Astrocyte (in vitro differentiated cells and primary cell): ENCODE measurements around the gene SH3RF1. TPM values are rescaled to one million over a fixed set of nuclear protein-coding genes. Genes with fewer than 3 reads are reported as not detected.

Source experiments
- DNase-seq: peaks from one replicate; pipeline ENCODE4 v3.0.0-alpha.2; 2010; ENCODE audit warnings: low read depth
- FAIRE-seq: peaks from 2 replicates; lab custom pipeline; 2011; peaks lifted over from hg19 to GRCh38; lab: Jason Lieb, UNC
- H2AFZ ChIP-seq: 2 replicates; pipeline ENCODE4 v1.6.0; 2012; ENCODE audit warnings: low read depth, low read length, inconsistent platforms
- H3K27ac ChIP-seq: 2 replicates; pipeline ENCODE4 v1.5.1; 2011; ENCODE audit warnings: low read depth, low read length, inconsistent platforms
- H3K27me3 ChIP-seq: 2 replicates; pipeline ENCODE4 v1.6.0; 2011; ENCODE audit warnings: low read length, inconsistent platforms; ENCODE audit not compliant: insufficient read depth
- H3K36me3 ChIP-seq: 2 replicates; pipeline ENCODE4 v1.5.1; 2011; ENCODE audit warnings: low read length, inconsistent platforms; ENCODE audit not compliant: insufficient read depth
- H3K4me1 ChIP-seq: 2 replicates; pipeline ENCODE4 v1.5.1; 2011; ENCODE audit warnings: low read length, inconsistent platforms; ENCODE audit not compliant: insufficient read depth
- H3K4me2 ChIP-seq: 2 replicates; pipeline ENCODE4 v1.6.0; 2012; ENCODE audit warnings: low read length, inconsistent platforms
- H3K4me3 ChIP-seq: 2 replicates; pipeline ENCODE4 v1.5.1; 2011; ENCODE audit warnings: low read depth, mild to moderate bottlenecking, low read length, inconsistent platforms; ENCODE audit not compliant: insufficient read depth
- H3K79me2 ChIP-seq: 2 replicates; pipeline ENCODE4 v1.6.0; 2012; ENCODE audit warnings: mild to moderate bottlenecking, low read length, inconsistent platforms; ENCODE audit not compliant: insufficient read depth
- H3K9ac ChIP-seq: 2 replicates; pipeline ENCODE4 v1.6.0; 2012; ENCODE audit warnings: mild to moderate bottlenecking, low read length, inconsistent platforms
- H3K9me3 ChIP-seq: 2 replicates; pipeline ENCODE4 v1.5.1; 2012; ENCODE audit warnings: low read depth, mild to moderate bottlenecking, low read length, inconsistent platforms; ENCODE audit not compliant: insufficient read depth
- H4K20me1 ChIP-seq: 2 replicates; pipeline ENCODE4 v1.6.0; 2012; ENCODE audit warnings: low read length, inconsistent platforms; ENCODE audit not compliant: insufficient read depth
- H3K27ac Mint-ChIP-seq: one replicate; pipeline ENCODE4 v1.8.0; 2021; ENCODE audit warnings: mild to moderate bottlenecking, mixed read lengths; ENCODE audit not compliant: unreplicated experiment
- H3K27me3 Mint-ChIP-seq: one replicate; pipeline ENCODE4 v1.8.0; 2021; ENCODE audit warnings: low read depth, mixed read lengths; ENCODE audit not compliant: unreplicated experiment
- H3K36me3 Mint-ChIP-seq: one replicate; pipeline ENCODE4 v1.8.0; 2021; ENCODE audit warnings: low read depth, mixed read lengths; ENCODE audit not compliant: unreplicated experiment
- H3K4me1 Mint-ChIP-seq: one replicate; pipeline ENCODE4 v1.8.0; 2021; ENCODE audit warnings: low read depth, mixed read lengths; ENCODE audit not compliant: unreplicated experiment
- H3K4me3 Mint-ChIP-seq: one replicate; pipeline ENCODE4 v1.8.0; 2021; ENCODE audit warnings: mild to moderate bottlenecking, moderate library complexity, mixed read lengths; ENCODE audit not compliant: unreplicated experiment
- H3K9me3 Mint-ChIP-seq: one replicate; pipeline ENCODE4 v1.8.0; 2021; ENCODE audit warnings: mild to moderate bottlenecking, mixed read lengths; ENCODE audit not compliant: unreplicated experiment
- EZH2 ChIP-seq: IDR thresholded peaks from 2 replicates; pipeline ENCODE4 v1.6.1; 2012; ENCODE audit warnings: mild to moderate bottlenecking, low read length, inconsistent platforms; ENCODE audit not compliant: insufficient read depth
- total RNA-seq: library from RNA; stranded (reverse); gene quantifications from 2 replicates; pipeline ENCODE4 v1.2.1, GENCODE V29; 2021
- TF ChIP-seq, protein P1 (sequence below): IDR thresholded peaks from 2 replicates; pipeline ENCODE4 v1.5.1; 2011; ENCODE audit warnings: low read depth, mild to moderate bottlenecking, inconsistent platforms, low read length, moderate library complexity; ENCODE audit not compliant: insufficient read depth

The SH3RF1 gene
- total RNA-seq, 1 donor from 2014 or later: 25.9 TPM

DNA sequence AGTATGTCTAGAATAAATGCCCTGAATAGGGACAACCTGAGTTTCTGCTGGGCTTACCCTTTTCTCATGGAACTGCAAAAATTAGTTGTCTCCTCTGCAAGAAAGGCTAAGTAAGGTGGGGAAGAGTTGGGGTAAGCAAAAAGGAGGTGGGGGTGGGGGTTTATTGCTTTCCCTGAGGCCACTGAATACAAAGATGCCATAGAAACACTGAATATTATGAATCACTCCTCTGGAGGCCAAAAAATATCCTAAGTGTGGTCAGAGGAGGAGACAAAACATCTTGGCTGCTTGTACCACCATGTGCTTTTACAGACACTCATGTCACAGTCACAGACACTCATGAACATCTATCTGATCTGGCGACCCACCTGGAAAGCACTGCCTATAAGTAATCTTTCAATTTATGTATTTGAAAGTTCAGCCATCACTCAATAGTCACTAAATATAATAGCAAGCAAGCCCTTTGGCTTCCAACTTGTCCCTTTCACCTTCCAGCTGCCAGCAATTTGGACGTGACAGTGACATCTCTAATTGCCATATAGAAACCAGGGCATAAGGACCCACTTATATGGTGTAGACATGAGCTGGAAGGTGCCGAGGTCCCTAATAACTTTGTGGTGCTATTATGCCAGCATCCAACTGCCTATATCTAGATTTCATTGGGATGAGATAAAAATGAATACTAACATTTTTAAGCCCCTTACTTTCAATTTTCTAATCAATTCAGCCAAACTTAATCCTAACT, 138.0 kb downstream of the SH3RF1 start:
- H3K4me1 ChIP-seq: no peaks in the 10 kb centered on the region
- H3K27ac Mint-ChIP-seq: no peak overlapping the region
- DNase-seq (no peak), FAIRE-seq (no peak)
- H3K27ac ChIP-seq: no peak overlapping the region
- H3K36me3 Mint-ChIP-seq: peaks cover 27% of the 10 kb centered on the region
- H3K4me3 ChIP-seq: no peak overlapping the region
- no peaks in the 10 kb centered on the region for H3K9me3 Mint-ChIP-seq
- no peak for TF ChIP-seq EZH2
- TF ChIP-seq, protein P1, sequence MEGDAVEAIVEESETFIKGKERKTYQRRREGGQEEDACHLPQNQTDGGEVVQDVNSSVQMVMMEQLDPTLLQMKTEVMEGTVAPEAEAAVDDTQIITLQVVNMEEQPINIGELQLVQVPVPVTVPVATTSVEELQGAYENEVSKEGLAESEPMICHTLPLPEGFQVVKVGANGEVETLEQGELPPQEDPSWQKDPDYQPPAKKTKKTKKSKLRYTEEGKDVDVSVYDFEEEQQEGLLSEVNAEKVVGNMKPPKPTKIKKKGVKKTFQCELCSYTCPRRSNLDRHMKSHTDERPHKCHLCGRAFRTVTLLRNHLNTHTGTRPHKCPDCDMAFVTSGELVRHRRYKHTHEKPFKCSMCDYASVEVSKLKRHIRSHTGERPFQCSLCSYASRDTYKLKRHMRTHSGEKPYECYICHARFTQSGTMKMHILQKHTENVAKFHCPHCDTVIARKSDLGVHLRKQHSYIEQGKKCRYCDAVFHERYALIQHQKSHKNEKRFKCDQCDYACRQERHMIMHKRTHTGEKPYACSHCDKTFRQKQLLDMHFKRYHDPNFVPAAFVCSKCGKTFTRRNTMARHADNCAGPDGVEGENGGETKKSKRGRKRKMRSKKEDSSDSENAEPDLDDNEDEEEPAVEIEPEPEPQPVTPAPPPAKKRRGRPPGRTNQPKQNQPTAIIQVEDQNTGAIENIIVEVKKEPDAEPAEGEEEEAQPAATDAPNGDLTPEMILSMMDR: no peak
- no peak overlapping the region for H3K4me3 Mint-ChIP-seq
- H2AFZ ChIP-seq: no peak overlapping the region
- no peaks in the 10 kb centered on the region for H3K27me3 ChIP-seq
- peaks cover 63% of the 10 kb centered on the region for H3K36me3 ChIP-seq
- H3K9ac ChIP-seq: no peak overlapping the region
- peaks cover 5% of the 10 kb centered on the region for H3K79me2 ChIP-seq
- peaks cover 7% of the 10 kb centered on the region for H3K4me1 Mint-ChIP-seq
- no peak overlapping the region for H3K4me2 ChIP-seq
- no peaks in the 10 kb centered on the region for H3K9me3 ChIP-seq
- no peaks in the 10 kb centered on the region for H3K27me3 Mint-ChIP-seq
- H4K20me1 ChIP-seq: peaks cover 6% of the 10 kb centered on the region

DNA sequence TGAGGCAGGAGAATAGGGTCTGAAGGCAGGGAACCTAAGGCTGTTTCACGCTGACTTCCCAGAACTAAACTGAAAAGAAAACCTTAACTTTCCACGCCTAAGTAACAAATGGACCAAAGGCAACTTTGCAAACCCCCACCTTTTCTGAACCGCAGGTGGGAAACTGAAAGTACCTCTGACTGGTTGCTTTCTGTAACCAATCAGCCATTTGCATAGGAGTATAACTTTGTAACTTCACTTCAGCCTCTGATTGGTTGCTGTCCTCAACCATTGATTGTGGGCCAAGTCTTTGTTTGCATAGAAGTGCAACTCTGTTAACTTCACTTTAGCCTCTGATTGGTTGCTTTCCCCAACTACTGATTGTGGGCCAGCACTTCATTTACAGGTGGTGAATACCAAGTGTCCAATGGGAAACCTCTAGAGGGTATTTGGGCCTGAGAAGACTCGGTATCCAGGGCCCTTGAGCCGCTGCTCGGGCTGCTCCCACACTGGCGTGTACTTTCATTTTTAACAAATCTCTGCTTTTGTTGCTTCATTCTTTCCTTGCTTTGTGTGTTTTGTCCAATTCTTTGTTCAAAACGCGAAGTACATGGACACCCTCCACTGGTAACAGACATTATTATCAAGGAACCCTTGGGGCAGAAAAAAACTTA, 139.1 kb downstream of the SH3RF1 start:
- H3K27ac Mint-ChIP-seq: no peak overlapping the region
- H3K4me1 Mint-ChIP-seq: peaks cover 7% of the 10 kb centered on the region
- peaks cover 27% of the 10 kb centered on the region for H3K36me3 Mint-ChIP-seq
- Histone ChIP-seq H3K27me3 (no peaks in the 10 kb centered on the region), H3K4me3 (no peak overlapping the region), H4K20me1 (peaks cover 6% of the 10 kb centered on the region), H3K79me2 (peaks cover 4% of the 10 kb centered on the region), H3K4me1 (no peaks in the 10 kb centered on the region), H3K9ac (no peak overlapping the region), H3K27ac (no peak overlapping the region), H2AFZ (no peak overlapping the region), H3K36me3 (peaks cover 74% of the 10 kb centered on the region), H3K4me2 (no peak overlapping the region), H3K9me3 (no peaks in the 10 kb centered on the region)
- H3K9me3 Mint-ChIP-seq: no peaks in the 10 kb centered on the region
- FAIRE-seq (no peak), DNase-seq (no peak)
- H3K4me3 Mint-ChIP-seq: no peak overlapping the region
- TF ChIP-seq EZH2: no peak
- TF ChIP-seq, protein P1: no peak
- H3K27me3 Mint-ChIP-seq: no peaks in the 10 kb centered on the region

DNA sequence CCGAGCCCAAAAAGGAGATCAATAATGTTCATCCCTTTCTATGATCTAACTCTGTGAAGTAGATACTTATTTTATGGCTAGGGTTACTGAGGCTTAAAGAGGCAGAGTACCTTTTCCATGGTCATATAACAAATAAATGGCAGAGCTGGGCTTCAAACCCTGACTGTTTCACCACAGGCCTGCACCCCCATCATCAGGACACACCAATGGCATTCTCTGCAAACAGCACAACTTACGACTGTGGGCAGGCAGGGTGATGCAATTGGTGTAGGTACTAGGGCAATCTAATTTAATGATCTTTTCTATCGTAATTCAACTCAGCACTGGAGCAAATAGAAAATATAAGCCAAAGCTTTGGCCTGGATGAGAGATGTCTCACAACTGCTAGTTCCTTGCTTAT, 141.9 kb downstream of the SH3RF1 start:
- no peaks in the 10 kb centered on the region for H3K9me3 Mint-ChIP-seq
- Histone ChIP-seq H3K9me3 (no peaks in the 10 kb centered on the region), H3K36me3 (peaks cover 58% of the 10 kb centered on the region), H2AFZ (no peak overlapping the region), H3K27ac (no peak overlapping the region), H3K4me2 (no peak overlapping the region), H3K4me1 (no peaks in the 10 kb centered on the region), H3K9ac (no peak overlapping the region), H3K27me3 (no peaks in the 10 kb centered on the region), H3K4me3 (no peak overlapping the region), H3K79me2 (peaks cover 4% of the 10 kb centered on the region), H4K20me1 (peaks cover 3% of the 10 kb centered on the region)
- no peak for TF ChIP-seq EZH2
- TF ChIP-seq, protein P1: no peak
- H3K4me3 Mint-ChIP-seq: no peak overlapping the region
- DNase-seq (no peak), FAIRE-seq (no peak)
- peaks cover 24% of the 10 kb centered on the region for H3K36me3 Mint-ChIP-seq
- peaks cover 7% of the 10 kb centered on the region for H3K4me1 Mint-ChIP-seq
- no peak overlapping the region for H3K27ac Mint-ChIP-seq
- no peaks in the 10 kb centered on the region for H3K27me3 Mint-ChIP-seq
